GM12875 (cell line): Measurements from ENCODE around the gene EIF2A.

Experiments used
- H3K4me3 ChIP-seq: one replicate; pipeline ENCODE4 v1.5.1; 2011; ENCODE audit warnings: low read depth, low read length, control low read depth
- CTCF ChIP-seq: IDR thresholded peaks from 2 replicates; pipeline ENCODE4 v1.5.1; 2011; ENCODE audit warnings: low read depth, mild to moderate bottlenecking, control low read depth, inconsistent platforms, low read length, moderate library complexity, borderline replicate concordance; ENCODE audit not compliant: insufficient read depth

Gene EIF2A

DNA sequence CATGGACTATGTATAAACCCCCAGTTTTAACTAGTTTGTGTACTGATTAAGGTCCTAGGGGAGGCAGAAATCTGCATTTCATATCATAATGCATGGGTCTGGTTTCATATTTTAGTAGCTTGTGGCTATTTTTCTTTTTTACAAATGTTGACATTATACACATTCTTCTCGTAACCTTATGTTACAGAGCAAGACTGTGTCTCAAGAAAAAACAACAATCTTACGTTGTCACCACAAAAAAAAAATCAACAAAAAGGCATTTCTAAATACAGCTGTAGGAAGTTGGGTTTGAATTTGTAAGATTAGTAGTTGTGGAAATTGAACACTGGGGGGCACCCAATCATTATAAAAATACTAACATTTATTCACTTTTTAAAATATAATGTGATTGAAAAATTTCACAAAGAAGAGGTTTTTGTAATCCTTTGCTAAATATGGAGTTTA is 18.2 kb upstream of the EIF2A start:
- no peak for TF ChIP-seq CTCF
- no peak overlapping the region for H3K4me3 ChIP-seq

- no peak for TF ChIP-seq CTCF
- no peak overlapping the region for H3K4me3 ChIP-seq
These were observed 14.8 kb upstream of the EIF2A start for GRCh38 chr3:150531775-150532174.

- no peak for TF ChIP-seq CTCF
- no peak overlapping the region for H3K4me3 ChIP-seq
These were observed 11.4 kb upstream of the EIF2A start for GRCh38 chr3:150535204-150535603.

GRCh38 chr3:150538324-150539208 is 8.0 kb upstream of the EIF2A start:
- no peak overlapping the region for H3K4me3 ChIP-seq
- no peak for TF ChIP-seq CTCF

DNA sequence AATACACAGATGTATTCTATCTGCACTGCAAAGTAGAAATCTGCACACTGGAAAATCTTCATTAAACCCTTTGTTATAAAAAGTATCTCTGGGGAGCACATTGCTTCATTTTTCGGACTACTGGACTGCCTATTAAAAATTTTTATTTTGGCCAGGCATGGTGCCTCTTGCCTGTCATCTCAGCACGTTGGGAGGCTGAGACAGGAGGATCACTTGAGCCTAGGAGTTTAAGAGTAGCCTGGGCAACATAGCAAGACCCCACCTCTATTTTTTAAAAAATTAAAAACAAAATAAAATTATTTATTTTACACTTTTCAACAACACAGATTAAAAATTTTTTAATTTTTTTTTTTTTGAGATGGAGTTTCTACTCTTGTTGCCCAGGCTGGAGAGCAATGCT is 6.3 kb upstream of the EIF2A start:
- no peak overlapping the region for H3K4me3 ChIP-seq
- TF ChIP-seq CTCF, result no peak

DNA sequence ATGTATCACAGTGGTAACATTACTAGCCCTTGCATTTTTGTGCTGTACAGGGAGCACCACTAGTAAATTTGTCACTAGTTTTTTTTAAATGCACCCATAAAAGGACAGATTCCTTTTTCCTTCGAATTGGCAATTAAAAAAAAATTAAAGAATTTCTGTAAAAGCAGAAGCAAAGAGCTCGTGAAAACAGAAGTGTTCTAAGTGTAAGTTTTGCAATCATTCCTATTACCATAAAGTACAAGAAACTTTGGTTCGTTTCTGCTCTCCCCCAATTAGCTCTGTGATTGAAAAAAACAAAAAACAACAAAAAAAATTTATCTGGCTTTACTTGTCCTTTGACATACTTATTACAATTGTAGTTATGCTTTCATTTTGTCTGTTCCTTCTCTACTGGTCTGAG is 5.6 kb upstream of the EIF2A start:
- no peak overlapping the region for H3K4me3 ChIP-seq
- no peak for TF ChIP-seq CTCF

DNA sequence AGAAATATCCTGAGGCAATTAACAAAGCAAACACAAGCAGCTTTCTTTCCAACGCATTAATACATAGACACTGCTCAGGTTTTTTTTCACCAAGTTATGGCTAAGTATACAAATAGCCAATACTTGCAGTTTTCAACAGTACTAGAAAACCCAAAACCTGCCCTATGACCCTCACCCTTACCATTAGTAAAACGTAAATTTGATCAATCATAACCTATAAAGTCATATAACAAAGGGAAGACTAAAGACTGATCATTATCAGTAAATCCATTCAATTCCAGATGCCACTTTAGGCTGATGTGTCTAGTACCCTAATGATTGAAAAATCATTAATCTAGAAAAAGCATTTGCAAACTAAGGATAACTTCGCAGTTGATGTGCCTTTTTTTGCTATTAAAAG is 3.5 kb upstream of the EIF2A start:
- no peak for TF ChIP-seq CTCF
- no peak overlapping the region for H3K4me3 ChIP-seq
